ENCODE measurements around the gene CDC42BPG. TPM values are rescaled to one million over a fixed set of nuclear protein-coding genes. Genes with fewer than 3 reads are reported as not detected.

The CDC42BPG gene
- total RNA-seq, 1 experiment from 2014 or later = 30.1 TPM

- TF ChIP-seq CTCF (IDR thresholded peaks at IDR 0.05 in 2 of 3, conservative IDR thresholded peaks at IDR 0.05 in 1 of 3; ENCODE audit: borderline replicate concordance in 1 of 3, insufficient read depth in 1 of 3, low read depth in 2 of 3, low read length in 2 of 3) = no peak
These were observed 27.0 kb upstream of the CDC42BPG start (continued) for GRCh38 chr11:64871492-64871891.

GRCh38 chr11:64870893-64871466, 26.5 kb upstream of the CDC42BPG start:
- no peak for ATAC-seq
- H3K4me2 ChIP-seq (ENCODE audit: low read length) = no peak overlapping the region
- intact Hi-C loops (cut with micrococcal nuclease) = no loop called here
- no peak overlapping the region for H2AFZ ChIP-seq (ENCODE audit: low read depth, low read length, poor library complexity, severe bottlenecking)
- H3K79me2 ChIP-seq (ENCODE audit: insufficient read depth, low read length) = peaks cover 93% of the 10 kb centered on the region
- H3K36me3 ChIP-seq (ENCODE audit: control insufficient read depth in 1 of 2, insufficient read depth in 2 of 2, low read length in 2 of 2) = peaks cover 25 to 52% of the 10 kb centered on the region in 2 experiments
- no TSS peak for BruUV-seq (replicated peaks)
- no peak for TF ChIP-seq SP1 (IDR thresholded peaks at IDR 0.05; ENCODE audit: low read depth)
- no peak for TF ChIP-seq FOSL1 (IDR thresholded peaks at IDR 0.05; ENCODE audit: low read depth)
- TF ChIP-seq TCF7L2 (IDR thresholded peaks at IDR 0.05; ENCODE audit: borderline replicate concordance, extremely low read depth, insufficient read depth, insufficient read length) = no peak
- TF ChIP-seq CEBPB (IDR thresholded peaks at IDR 0.05; ENCODE audit: low read depth) = no peak
- TF ChIP-seq EZH2phosphoT487 (IDR thresholded peaks at IDR 0.05; ENCODE audit: borderline replicate concordance) = no peak
- no peak overlapping the region for H3K4me3 ChIP-seq (replicated peaks in 1 of 2; ENCODE audit: low read depth in 1 of 2, low read length in 2 of 2)
- H3K9me3 ChIP-seq (ENCODE audit: control insufficient read depth in 1 of 2, insufficient read depth in 1 of 2, low read depth in 1 of 2, low read length in 2 of 2) = no peaks in the 10 kb centered on the region
- no peaks in the 10 kb centered on the region for H3K27me3 ChIP-seq (ENCODE audit: insufficient read depth, low read length)
- no peaks in the 10 kb centered on the region for H3K9me2 ChIP-seq (ENCODE audit: insufficient read depth)
- DNase-seq (ENCODE audit: low read depth, low spot score) = no peak
- no peaks in the 10 kb centered on the region for H4K20me1 ChIP-seq (ENCODE audit: insufficient read depth)
- no peak overlapping the region for H3K9ac ChIP-seq (ENCODE audit: low read length)
- ChIA-PET POLR2A (no interaction called here), RAD21 (ENCODE audit: low non-redundant PET in 1 of 2, low total read pairs in 2 of 2, uncharacterized antibody in 2 of 2, unreplicated experiment in 2 of 2) (no interaction called here), CTCF (no interaction called here)
- peaks cover 8 to 61% of the 10 kb centered on the region in 2 experiments for H3K4me1 ChIP-seq (ENCODE audit: control insufficient read depth in 1 of 2, insufficient read depth in 2 of 2, low read length in 2 of 2)
- H3K27ac ChIP-seq (ENCODE audit: low read depth, low read length) = peak overlapping the region; percentile 27; the same call in 1 of the 2 replicates
